ENCODE measurements around the gene DENND6B.

DENND6B gene

GRCh38 chr22:50302564-50302963 lies 24.2 kb downstream of the DENND6B start:
- no peak overlapping the region for H3K27ac ChIP-seq (ENCODE audit: low read depth, low read length, poor library complexity, severe bottlenecking)
- no peak overlapping the region for H3K4me3 ChIP-seq (ENCODE audit: low read depth, low read length, poor library complexity, severe bottlenecking)
- H3K27me3 ChIP-seq (ENCODE audit: insufficient read depth, low read length): peaks cover 32% of the 10 kb centered on the region
- TF ChIP-seq, protein P1, sequence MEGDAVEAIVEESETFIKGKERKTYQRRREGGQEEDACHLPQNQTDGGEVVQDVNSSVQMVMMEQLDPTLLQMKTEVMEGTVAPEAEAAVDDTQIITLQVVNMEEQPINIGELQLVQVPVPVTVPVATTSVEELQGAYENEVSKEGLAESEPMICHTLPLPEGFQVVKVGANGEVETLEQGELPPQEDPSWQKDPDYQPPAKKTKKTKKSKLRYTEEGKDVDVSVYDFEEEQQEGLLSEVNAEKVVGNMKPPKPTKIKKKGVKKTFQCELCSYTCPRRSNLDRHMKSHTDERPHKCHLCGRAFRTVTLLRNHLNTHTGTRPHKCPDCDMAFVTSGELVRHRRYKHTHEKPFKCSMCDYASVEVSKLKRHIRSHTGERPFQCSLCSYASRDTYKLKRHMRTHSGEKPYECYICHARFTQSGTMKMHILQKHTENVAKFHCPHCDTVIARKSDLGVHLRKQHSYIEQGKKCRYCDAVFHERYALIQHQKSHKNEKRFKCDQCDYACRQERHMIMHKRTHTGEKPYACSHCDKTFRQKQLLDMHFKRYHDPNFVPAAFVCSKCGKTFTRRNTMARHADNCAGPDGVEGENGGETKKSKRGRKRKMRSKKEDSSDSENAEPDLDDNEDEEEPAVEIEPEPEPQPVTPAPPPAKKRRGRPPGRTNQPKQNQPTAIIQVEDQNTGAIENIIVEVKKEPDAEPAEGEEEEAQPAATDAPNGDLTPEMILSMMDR (IDR thresholded peaks at IDR 0.05; ENCODE audit: low read length): no peak
- TF ChIP-seq EZH2 (IDR thresholded peaks at IDR 0.05; ENCODE audit: borderline replicate concordance, low read length): no peak
- peaks cover 25% of the 10 kb centered on the region for H3K4me1 ChIP-seq (ENCODE audit: insufficient read depth, low read length, severe bottlenecking)
- no peak overlapping the region for H2AFZ ChIP-seq (ENCODE audit: low read length)
- no peaks in the 10 kb centered on the region for H3F3A ChIP-seq (ENCODE audit: insufficient read depth, low read length)
- H3K9me2 ChIP-seq (ENCODE audit: low read depth, low read length): no peaks in the 10 kb centered on the region
- no peaks in the 10 kb centered on the region for H3K79me2 ChIP-seq (ENCODE audit: insufficient read depth, low read length)
- H3K9ac ChIP-seq (ENCODE audit: low read length): no peak overlapping the region
- H3K36me3 ChIP-seq (ENCODE audit: insufficient read depth, low read length): no peaks in the 10 kb centered on the region
- no peak overlapping the region for H3K4me2 ChIP-seq (ENCODE audit: low read length)
- H4K20me1 ChIP-seq (ENCODE audit: insufficient read depth, low read length): no peaks in the 10 kb centered on the region
- H3K9me3 ChIP-seq (ENCODE audit: low read length): no peaks in the 10 kb centered on the region

DNA sequence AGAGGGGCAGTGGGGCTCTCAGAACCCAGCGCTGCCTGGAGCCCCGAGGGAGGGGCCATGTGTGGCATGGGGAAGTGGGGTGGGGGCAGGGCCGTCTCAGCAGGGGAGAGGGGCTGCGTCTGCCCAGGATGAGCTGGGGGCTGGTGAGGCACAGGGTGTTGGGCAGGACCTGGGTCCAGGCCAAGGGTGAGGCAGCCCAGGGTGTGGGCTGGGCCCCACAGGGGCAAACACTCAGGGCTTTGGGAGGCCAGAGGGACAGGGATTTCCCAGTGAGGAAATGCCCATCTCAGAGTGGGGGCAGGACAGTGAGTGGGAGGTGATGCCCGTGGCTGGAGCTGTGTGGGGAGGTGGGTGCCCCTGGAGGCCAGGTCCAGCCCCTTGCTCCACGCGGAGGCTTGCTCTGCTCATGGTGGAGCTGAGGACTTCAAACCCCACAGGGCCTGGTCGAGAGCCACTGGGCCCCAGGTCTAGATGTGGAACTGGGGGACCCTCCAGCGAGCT lies 24.7 kb downstream of the DENND6B start:
- H3K27me3 ChIP-seq (ENCODE audit: insufficient read depth, low read length): peaks cover 32% of the 10 kb centered on the region
- H2AFZ ChIP-seq (ENCODE audit: low read length): no peak overlapping the region
- no peaks in the 10 kb centered on the region for H3K9me3 ChIP-seq (ENCODE audit: low read length)
- H3K27ac ChIP-seq (ENCODE audit: low read depth, low read length, poor library complexity, severe bottlenecking): no peak overlapping the region
- no peaks in the 10 kb centered on the region for H3K9me2 ChIP-seq (ENCODE audit: low read depth, low read length)
- no peak for TF ChIP-seq EZH2 (IDR thresholded peaks at IDR 0.05; ENCODE audit: borderline replicate concordance, low read length)
- TF ChIP-seq, protein P1 (IDR thresholded peaks at IDR 0.05; ENCODE audit: low read length): no peak
- H3K36me3 ChIP-seq (ENCODE audit: insufficient read depth, low read length): no peaks in the 10 kb centered on the region
- H3K4me1 ChIP-seq (ENCODE audit: insufficient read depth, low read length, severe bottlenecking): peaks cover 24% of the 10 kb centered on the region
- H3K9ac ChIP-seq (ENCODE audit: low read length): no peak overlapping the region
- H3K4me3 ChIP-seq (ENCODE audit: low read depth, low read length, poor library complexity, severe bottlenecking): no peak overlapping the region
- no peaks in the 10 kb centered on the region for H3K79me2 ChIP-seq (ENCODE audit: insufficient read depth, low read length)
- H3K4me2 ChIP-seq (ENCODE audit: low read length): no peak overlapping the region
- no peaks in the 10 kb centered on the region for H3F3A ChIP-seq (ENCODE audit: insufficient read depth, low read length)
- H4K20me1 ChIP-seq (ENCODE audit: insufficient read depth, low read length): no peaks in the 10 kb centered on the region

DNA sequence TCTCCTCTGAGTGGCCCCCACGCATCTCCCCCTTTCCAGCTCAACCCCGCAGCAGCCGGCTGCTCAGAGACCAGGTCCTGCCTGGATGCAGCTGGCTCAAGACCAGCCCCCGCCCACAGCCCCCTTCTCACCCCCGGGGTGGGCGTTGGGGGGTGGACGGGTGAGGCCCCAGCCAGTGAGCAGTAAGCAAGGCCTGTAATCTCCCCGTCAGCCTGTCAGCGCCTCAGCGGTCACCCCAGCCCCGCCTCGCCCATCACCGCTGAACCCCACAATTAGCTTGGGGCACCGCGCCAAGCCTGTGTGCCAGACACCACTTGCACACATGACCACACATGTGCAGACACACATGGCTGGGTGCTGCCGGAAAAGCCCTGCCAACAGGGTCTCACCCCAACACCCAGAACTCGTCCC lies 25.2 kb downstream of the DENND6B start:
- Histone ChIP-seq H3K4me2 (ENCODE audit: low read length) (no peak overlapping the region), H3K36me3 (ENCODE audit: insufficient read depth, low read length) (no peaks in the 10 kb centered on the region), H3K4me3 (ENCODE audit: low read depth, low read length, poor library complexity, severe bottlenecking) (no peak overlapping the region), H3K9me2 (ENCODE audit: low read depth, low read length) (no peaks in the 10 kb centered on the region), H3K27me3 (ENCODE audit: insufficient read depth, low read length) (peaks cover 28% of the 10 kb centered on the region), H2AFZ (ENCODE audit: low read length) (no peak overlapping the region), H3K79me2 (ENCODE audit: insufficient read depth, low read length) (no peaks in the 10 kb centered on the region), H3K4me1 (ENCODE audit: insufficient read depth, low read length, severe bottlenecking) (peaks cover 19% of the 10 kb centered on the region), H3F3A (ENCODE audit: insufficient read depth, low read length) (no peaks in the 10 kb centered on the region), H3K27ac (ENCODE audit: low read depth, low read length, poor library complexity, severe bottlenecking) (no peak overlapping the region), H4K20me1 (ENCODE audit: insufficient read depth, low read length) (no peaks in the 10 kb centered on the region), H3K9me3 (ENCODE audit: low read length) (no peaks in the 10 kb centered on the region), H3K9ac (ENCODE audit: low read length) (no peak overlapping the region)
- TF ChIP-seq, protein P1 (IDR thresholded peaks at IDR 0.05; ENCODE audit: low read length): no peak
- TF ChIP-seq EZH2 (IDR thresholded peaks at IDR 0.05; ENCODE audit: borderline replicate concordance, low read length): no peak
